CD8-positive, alpha-beta memory T cell (primary cell): Measurements from ENCODE around the gene PTPRU. TPM values are rescaled to one million over a fixed set of nuclear protein-coding genes. Genes with fewer than 3 reads are reported as not detected.
"Not testable (repeated sequence)": the region's sequence is repeated elsewhere in the genome, so short reads cannot be mapped to it uniquely, and the experiment has no call there.

ENCODE experiments used
- CTCF ChIA-PET: fragments of 350-600 bp; sonication (Branson Sonifier 250); formaldehyde crosslinking; loops from one replicate; lab custom pipeline; 2021; ENCODE audit warnings: antibody characterized with exemption; lab: Charles Lee
- POLR2A ChIA-PET: fragments of 350-600 bp; sonication (Branson Sonifier 250); formaldehyde crosslinking; loops from one replicate; lab custom pipeline; 2021; ENCODE audit warnings: antibody characterized with exemption; lab: Charles Lee
- DNase-seq, 5 donors: peaks; one replicate each; pipeline versions ENCODE4 v3.0.0 to v3.0.0-alpha.2; 2020 to 2022; ENCODE audit warnings: mixed read lengths in 1 of 5
- H3K27ac ChIP-seq: one replicate; pipeline ENCODE4 v1.7.0; 2013; ENCODE audit warnings: low read depth, mild to moderate bottlenecking, low read length, moderate library complexity
- H3K27me3 ChIP-seq: 2 replicates; pipeline ENCODE4 v1.7.0; 2013; ENCODE audit warnings: low read length, mild to moderate bottlenecking; ENCODE audit not compliant: insufficient read depth, poor library complexity, severe bottlenecking
- H3K36me3 ChIP-seq: 2 replicates; pipeline ENCODE4 v1.7.0; 2013; ENCODE audit warnings: mild to moderate bottlenecking, low read length, moderate library complexity; ENCODE audit not compliant: insufficient read depth
- H3K4me1 ChIP-seq: 2 replicates; pipeline ENCODE4 v1.7.0; 2013; ENCODE audit warnings: mild to moderate bottlenecking, low read length, moderate library complexity; ENCODE audit not compliant: insufficient read depth
- H3K4me3 ChIP-seq: 2 replicates; pipeline ENCODE4 v1.7.0; 2013; ENCODE audit warnings: mild to moderate bottlenecking, low read length
- H3K9me3 ChIP-seq: 2 replicates; pipeline ENCODE4 v1.7.0; 2013; ENCODE audit warnings: mild to moderate bottlenecking, low read length
- H3K27ac Mint-ChIP-seq, 8 donors: one replicate each; pipeline ENCODE4 v1.8.0; 2020 to 2021; ENCODE audit warnings: mixed read lengths in 8 of 8, mild to moderate bottlenecking in 6 of 8, inconsistent platforms in 3 of 8, moderate library complexity in 3 of 8
- H3K27me3 Mint-ChIP-seq, 2 donors: one replicate each; pipeline ENCODE4 v1.8.0; 2020 to 2021; ENCODE audit warnings: mixed read lengths in 2 of 2, mild to moderate bottlenecking in 1 of 2, moderate library complexity in 1 of 2
- H3K36me3 Mint-ChIP-seq, 3 donors: one replicate each; pipeline ENCODE4 v1.8.0; 2020 to 2021; ENCODE audit warnings: mixed read lengths in 3 of 3, inconsistent platforms in 1 of 3, mild to moderate bottlenecking in 1 of 3
- H3K4me1 Mint-ChIP-seq, 3 donors: one replicate each; pipeline ENCODE4 v1.8.0; 2020 to 2021; ENCODE audit warnings: mixed read lengths in 3 of 3, inconsistent platforms in 1 of 3, mild to moderate bottlenecking in 1 of 3
- H3K4me3 Mint-ChIP-seq, 7 donors: one replicate each; pipeline ENCODE4 v1.8.0; 2020 to 2021; ENCODE audit warnings: mixed read lengths in 7 of 7, mild to moderate bottlenecking in 6 of 7, moderate library complexity in 4 of 7, inconsistent platforms in 2 of 7
- H3K9me3 Mint-ChIP-seq, 5 donors: one replicate each; pipeline ENCODE4 v1.8.0; 2020 to 2022; ENCODE audit warnings: mixed read lengths in 5 of 5, mild to moderate bottlenecking in 3 of 5, moderate library complexity in 2 of 5, inconsistent platforms in 1 of 5
- polyA plus RNA-seq: library from polyadenylated mRNA; unstranded; fragments of 300-500 nt; fragmentation: Illumina TruSeq; gene quantifications from one replicate; pipeline ENCODE4 v1.2.3, GENCODE V29; 2021
- total RNA-seq, 2 experiments: library from RNA; stranded (reverse); gene quantifications; one replicate each; pipeline ENCODE4 v1.2.3, GENCODE V29; 2021

The PTPRU gene
- total and polyA plus RNA-seq, 3 experiments from 2014 or later = 0.13 to 0.62 (median 0.51) TPM

DNA sequence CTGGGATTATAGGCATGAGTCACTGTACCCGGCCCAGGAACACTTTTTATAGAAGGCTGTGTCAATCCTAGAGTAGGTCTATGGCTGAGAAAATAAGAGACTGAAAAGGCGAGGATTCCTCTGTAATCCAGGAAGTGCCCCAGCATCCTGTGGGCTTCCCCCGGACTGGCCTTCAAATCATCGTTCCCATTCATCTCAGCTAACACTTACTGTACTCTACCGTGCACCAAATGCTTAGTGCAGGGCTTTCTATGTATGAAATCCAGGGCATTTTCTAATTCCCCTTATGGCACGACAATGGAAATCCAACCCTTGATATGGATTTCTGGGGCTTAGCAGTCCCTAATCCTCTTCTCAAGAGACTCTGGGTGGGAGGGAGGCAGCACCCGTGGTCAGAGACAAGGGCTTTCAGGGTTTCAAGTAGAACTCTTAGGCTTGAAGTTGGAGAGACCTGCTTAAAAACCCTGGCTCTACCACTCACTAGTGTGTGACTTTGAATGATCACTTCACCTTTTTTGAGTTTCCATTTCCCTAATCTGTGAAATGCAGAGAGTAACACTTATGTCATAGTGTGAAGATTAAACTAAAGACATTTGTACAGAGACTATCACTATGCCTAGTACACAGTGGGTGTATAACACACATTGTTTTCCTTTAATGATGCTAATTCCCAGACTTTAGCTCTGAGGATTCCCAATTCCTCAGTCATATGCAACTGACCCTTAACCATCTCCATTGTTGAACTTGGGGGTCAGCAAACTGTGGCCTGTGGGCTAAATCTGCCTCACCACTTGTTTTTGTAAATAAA lies 25.8 kb upstream of the PTPRU start:
- Mint-ChIP-seq H3K4me1 (no peaks in the 10 kb centered on the region), H3K27ac (peak overlapping the region in 1 of 8 donors; percentile 38), H3K4me3 (no peak overlapping the region), H3K9me3 (no peaks in the 10 kb centered on the region), H3K27me3 (no peaks in the 10 kb centered on the region), H3K36me3 (peaks cover 3 to 53% (median 11%) of the 10 kb centered on the region in 3 donors)
- no peak for DNase-seq
- POLR2A ChIA-PET = no interaction called here
- no peaks in the 10 kb centered on the region for H3K9me3 ChIP-seq
- H3K36me3 ChIP-seq = peaks cover 4% of the 10 kb centered on the region
- H3K4me1 ChIP-seq = no peaks in the 10 kb centered on the region
- CTCF ChIA-PET = interaction anchor here (0.7 kb wide), 1 partner anchor 259 kb away, joined by 3 read pairs; no protein-coding TSS in a partner anchor
- H3K4me3 ChIP-seq = no peak overlapping the region
- H3K27ac ChIP-seq = no peak overlapping the region
- H3K27me3 ChIP-seq = no peaks in the 10 kb centered on the region

DNA sequence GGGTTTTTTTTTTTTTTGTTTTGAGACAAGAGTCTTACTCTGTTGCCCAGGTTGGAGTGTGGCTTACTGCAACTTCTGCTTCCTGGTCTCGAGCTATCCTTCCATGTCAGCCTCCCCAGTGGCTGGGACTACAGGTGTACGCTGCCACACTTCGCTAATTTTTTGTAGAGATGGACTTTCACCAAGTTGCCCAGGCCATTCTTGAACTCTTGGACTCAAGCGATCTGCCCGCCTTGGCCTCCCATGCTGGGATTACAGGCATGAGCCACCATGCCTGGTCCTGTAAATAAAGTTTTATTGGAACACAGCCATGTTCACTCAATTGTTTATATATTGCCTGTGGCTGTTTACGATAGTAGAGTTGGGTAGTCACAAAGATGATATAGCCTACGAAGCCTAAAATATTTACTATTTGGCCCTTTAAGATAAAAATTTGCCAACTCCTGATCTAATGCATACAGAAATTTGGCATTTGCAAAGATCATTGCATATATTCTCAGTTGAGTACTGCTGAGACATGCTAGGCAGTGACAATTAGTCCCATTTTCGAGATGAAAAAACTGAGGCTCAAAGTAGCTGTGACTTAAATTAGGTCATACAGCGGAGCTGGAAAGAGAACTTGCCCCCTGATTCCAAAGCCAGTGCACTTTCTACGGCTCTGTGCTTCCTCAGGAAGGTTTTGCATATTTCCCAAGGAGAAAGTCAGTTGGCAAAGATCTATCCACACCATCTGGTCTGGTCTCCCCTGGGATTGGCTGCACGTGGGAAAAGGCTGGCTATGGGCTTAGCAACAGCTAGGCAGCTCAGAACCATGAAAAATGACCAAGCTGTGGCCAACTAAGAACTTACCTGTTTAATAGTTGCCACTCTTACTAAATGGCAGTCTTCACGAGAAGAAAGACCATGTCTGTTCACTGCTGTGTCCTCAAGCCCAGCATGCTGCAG lies 25.0 kb upstream of the PTPRU start:
- Mint-ChIP-seq H3K27ac (peak overlapping the region in 1 of 8 donors; percentile 43), H3K9me3 (no peaks in the 10 kb centered on the region), H3K36me3 (peaks cover 3 to 52% (median 9%) of the 10 kb centered on the region in 3 donors), H3K27me3 (no peaks in the 10 kb centered on the region), H3K4me3 (no peak overlapping the region), H3K4me1 (no peaks in the 10 kb centered on the region)
- Histone ChIP-seq H3K27ac (no peak overlapping the region), H3K4me1 (no peaks in the 10 kb centered on the region), H3K4me3 (no peak overlapping the region), H3K9me3 (no peaks in the 10 kb centered on the region), H3K36me3 (peaks cover 3% of the 10 kb centered on the region), H3K27me3 (no peaks in the 10 kb centered on the region)
- ChIA-PET POLR2A (no interaction called here), CTCF (interaction anchor here (0.7 kb wide), 1 partner anchor 260 kb away, joined by 3 read pairs; no protein-coding TSS in a partner anchor)
- no peak for DNase-seq

DNA sequence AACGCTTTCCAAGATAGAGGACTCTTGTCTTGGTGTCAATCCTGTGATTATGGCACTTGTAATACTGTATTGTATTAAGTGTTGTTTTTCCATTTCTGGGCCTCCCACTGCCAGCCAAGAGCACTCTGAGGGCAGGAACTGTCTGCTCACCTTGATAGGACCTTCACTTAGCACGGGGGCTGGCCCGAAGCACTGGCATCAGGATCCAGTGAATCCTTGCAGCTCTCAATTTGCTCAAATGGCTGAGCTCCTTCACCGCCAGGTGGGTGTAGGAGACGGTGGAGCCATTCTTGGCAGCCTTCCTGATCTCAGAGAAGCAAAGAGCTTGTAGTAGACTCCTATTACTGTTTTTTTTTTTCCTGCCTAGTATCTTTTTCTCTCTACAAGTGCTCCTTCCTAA lies 23.3 kb upstream of the PTPRU start:
- POLR2A ChIA-PET = no interaction called here
- no peaks in the 10 kb centered on the region for H3K4me1 Mint-ChIP-seq
- no peak overlapping the region for H3K4me3 Mint-ChIP-seq
- no peaks in the 10 kb centered on the region for H3K27me3 Mint-ChIP-seq
- H3K27ac Mint-ChIP-seq = peak overlapping the region in 3 of 8 donors; percentile 25 to 68 (median 33)
- no peaks in the 10 kb centered on the region for H3K4me1 ChIP-seq
- H3K9me3 Mint-ChIP-seq = no peaks in the 10 kb centered on the region
- DNase-seq = no peak
- H3K36me3 ChIP-seq = peaks cover 3% of the 10 kb centered on the region
- H3K27ac ChIP-seq = no peak overlapping the region
- CTCF ChIA-PET = no interaction called here
- H3K4me3 ChIP-seq = no peak overlapping the region
- H3K27me3 ChIP-seq = no peaks in the 10 kb centered on the region
- H3K36me3 Mint-ChIP-seq = peaks cover 3 to 54% (median 9%) of the 10 kb centered on the region in 3 donors
- H3K9me3 ChIP-seq = no peaks in the 10 kb centered on the region

DNA sequence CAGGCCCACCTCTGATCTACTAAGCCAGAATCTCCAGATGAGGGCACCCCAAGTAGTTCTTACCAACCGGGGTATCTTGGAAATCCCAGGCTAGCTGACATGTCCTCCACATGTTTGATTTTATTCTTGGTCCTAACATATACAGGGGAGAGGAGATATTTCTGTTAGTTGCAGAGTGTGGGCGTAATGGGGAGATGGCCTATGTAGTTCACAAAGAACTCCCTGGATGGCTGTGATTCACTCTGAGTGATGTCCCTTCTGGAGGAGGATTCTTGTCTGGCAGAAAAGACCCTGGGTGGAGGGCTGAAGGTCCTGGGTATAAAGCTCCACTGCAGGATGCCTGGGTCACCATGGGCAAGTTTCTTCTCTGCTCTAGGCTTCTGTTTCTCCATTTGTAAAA lies 18.7 kb upstream of the PTPRU start:
- CTCF ChIA-PET = interaction anchor here (1.1 kb wide), 1 partner anchor 15 kb away, joined by 3 read pairs; no protein-coding TSS in a partner anchor
- Histone ChIP-seq H3K4me3 (no peak overlapping the region), H3K27ac (no peak overlapping the region), H3K9me3 (no peaks in the 10 kb centered on the region), H3K36me3 (peaks cover 3% of the 10 kb centered on the region), H3K27me3 (no peaks in the 10 kb centered on the region), H3K4me1 (no peaks in the 10 kb centered on the region)
- no peaks in the 10 kb centered on the region for H3K27me3 Mint-ChIP-seq
- no peak overlapping the region for H3K4me3 Mint-ChIP-seq
- POLR2A ChIA-PET = no interaction called here
- H3K4me1 Mint-ChIP-seq = no peaks in the 10 kb centered on the region
- peaks cover 0 to 44% (median 8%) of the 10 kb centered on the region in 3 donors for H3K36me3 Mint-ChIP-seq
- DNase-seq = no peak
- peak overlapping the region in 1 of 8 donors; percentile 12 for H3K27ac Mint-ChIP-seq
- H3K9me3 Mint-ChIP-seq = no peaks in the 10 kb centered on the region

DNA sequence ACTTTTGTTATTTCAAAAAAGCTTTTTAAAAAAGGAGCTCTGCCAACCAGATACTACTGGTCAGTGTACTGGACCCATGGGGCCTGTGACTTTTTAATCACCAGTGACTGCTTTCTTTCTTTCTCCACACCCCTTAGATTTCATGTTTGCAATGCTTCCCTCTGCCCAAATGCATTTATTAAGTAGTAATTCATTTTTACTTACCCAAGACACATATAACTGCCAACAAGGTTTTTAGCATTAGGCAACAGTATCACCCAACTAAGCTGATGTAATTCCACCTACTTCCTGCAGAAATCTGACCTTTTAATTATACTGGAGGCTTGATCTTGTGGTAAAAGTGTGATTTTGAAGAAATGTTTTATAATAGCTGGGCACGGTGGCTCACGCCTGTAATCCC lies 18.1 kb upstream of the PTPRU start:
- H3K4me1 Mint-ChIP-seq = no peaks in the 10 kb centered on the region
- peaks cover 0 to 40% (median 4%) of the 10 kb centered on the region in 3 donors for H3K36me3 Mint-ChIP-seq
- ChIA-PET POLR2A (no interaction called here), CTCF (interaction anchor here (1.1 kb wide), 1 partner anchor 15 kb away, joined by 3 read pairs; no protein-coding TSS in a partner anchor)
- Histone ChIP-seq H3K4me1 (no peaks in the 10 kb centered on the region), H3K9me3 (no peaks in the 10 kb centered on the region), H3K36me3 (peaks cover 3% of the 10 kb centered on the region), H3K4me3 (no peak overlapping the region), H3K27ac (no peak overlapping the region), H3K27me3 (no peaks in the 10 kb centered on the region)
- no peak overlapping the region for H3K27ac Mint-ChIP-seq
- H3K27me3 Mint-ChIP-seq = no peaks in the 10 kb centered on the region
- H3K9me3 Mint-ChIP-seq = no peaks in the 10 kb centered on the region
- DNase-seq = no peak
- no peak overlapping the region for H3K4me3 Mint-ChIP-seq

DNA sequence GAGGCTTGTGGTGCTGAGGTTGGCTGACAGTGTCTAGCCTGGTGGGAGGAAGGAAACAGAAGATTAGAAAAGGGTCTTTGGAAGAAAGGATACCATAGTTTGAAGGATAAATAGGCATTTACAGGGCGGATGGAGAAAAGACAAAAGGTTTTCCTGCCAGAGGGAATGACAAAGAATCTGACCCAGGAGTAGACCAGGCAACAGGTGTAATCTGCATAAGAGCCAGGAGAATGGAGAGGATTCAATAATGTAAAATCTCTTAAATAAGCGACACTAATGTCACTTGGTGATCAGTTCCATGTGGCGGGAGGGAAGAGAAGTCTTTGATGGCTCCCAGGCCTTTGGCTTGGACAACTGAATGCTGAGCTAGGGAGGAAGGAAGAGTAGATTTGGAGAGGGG lies 15.0 kb upstream of the PTPRU start:
- no peaks in the 10 kb centered on the region for H3K4me1 Mint-ChIP-seq
- no peaks in the 10 kb centered on the region for H3K36me3 ChIP-seq
- H3K27me3 Mint-ChIP-seq = no peaks in the 10 kb centered on the region
- H3K27me3 ChIP-seq = no peaks in the 10 kb centered on the region
- H3K27ac ChIP-seq = no peak overlapping the region
- no peaks in the 10 kb centered on the region for H3K4me1 ChIP-seq
- H3K9me3 Mint-ChIP-seq = no peaks in the 10 kb centered on the region
- no peak overlapping the region for H3K4me3 ChIP-seq
- H3K36me3 Mint-ChIP-seq = peaks cover 0 to 31% (median 4%) of the 10 kb centered on the region in 3 donors
- CTCF ChIA-PET = no interaction called here
- no peak for DNase-seq
- H3K9me3 ChIP-seq = no peaks in the 10 kb centered on the region
- H3K27ac Mint-ChIP-seq = peak overlapping the region in 3 of 8 donors; percentile 4 to 50 (median 18)
- POLR2A ChIA-PET = no interaction called here
- no peak overlapping the region for H3K4me3 Mint-ChIP-seq

DNA sequence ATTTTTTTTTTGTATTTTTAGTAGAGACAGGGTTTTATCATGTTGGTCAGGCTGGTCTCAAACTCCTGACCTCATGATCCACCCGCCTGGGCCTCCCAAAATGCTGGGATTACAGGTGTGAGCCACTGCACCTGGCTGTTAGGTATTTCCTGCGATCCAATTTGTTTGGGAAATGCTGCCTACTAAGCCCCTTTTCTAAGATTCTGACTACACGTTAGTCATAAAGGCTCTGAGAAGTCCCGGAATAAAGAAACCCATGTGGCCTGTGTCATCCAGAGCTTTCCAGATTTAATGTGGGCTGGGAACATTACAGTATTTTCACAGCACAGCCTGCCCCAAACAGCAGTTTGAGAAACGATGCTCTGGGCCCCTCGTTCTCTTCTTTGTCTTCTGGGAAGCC lies 14.1 kb upstream of the PTPRU start:
- H3K27ac Mint-ChIP-seq = peak overlapping the region in 1 of 8 donors; percentile 19
- DNase-seq, H3K4me1 ChIP-seq, H3K9me3 Mint-ChIP-seq, CTCF ChIA-PET, H3K27me3 ChIP-seq, H3K9me3 ChIP-seq, H3K4me3 Mint-ChIP-seq, H3K27ac ChIP-seq, H3K27me3 Mint-ChIP-seq, H3K4me3 ChIP-seq, H3K36me3 ChIP-seq, POLR2A ChIA-PET, H3K4me1 Mint-ChIP-seq: not testable (repeated sequence)
- peaks cover 0 to 28% (median 4%) of the 10 kb centered on the region in 3 donors for H3K36me3 Mint-ChIP-seq
